Osteoblast (primary cell): ENCODE measurements around the gene ZDHHC9. TPM values are rescaled to one million over a fixed set of nuclear protein-coding genes. Genes with fewer than 3 reads are reported as not detected.
A peak's percentile ranks its signal among the peaks of the same experiment; 100 is the strongest.

Experiments used
- DNase-seq: peaks from one replicate; pipeline ENCODE4 v3.0.0; 2011; ENCODE audit warnings: low spot score, mixed read lengths; ENCODE audit not compliant: insufficient read length; ENCODE audit errors: missing footprints
- H2AFZ ChIP-seq: 2 replicates; pipeline ENCODE4 v1.6.0; 2011; ENCODE audit warnings: mild to moderate bottlenecking, low read length
- H3K27ac ChIP-seq: 2 replicates; pipeline ENCODE4 v1.5.1; 2011; ENCODE audit warnings: mild to moderate bottlenecking, low read depth, low read length, moderate library complexity
- H3K27me3 ChIP-seq: 2 replicates; pipeline ENCODE4 v1.6.0; 2012; ENCODE audit warnings: mild to moderate bottlenecking, control low read depth, inconsistent platforms, low read length, moderate library complexity; ENCODE audit not compliant: insufficient read depth
- H3K36me3 ChIP-seq: 2 replicates; pipeline ENCODE4 v1.5.1; 2011; ENCODE audit warnings: mild to moderate bottlenecking, low read length, control low read depth, moderate library complexity; ENCODE audit not compliant: insufficient read depth
- H3K4me1 ChIP-seq: 2 replicates; pipeline ENCODE4 v1.5.1; 2011; ENCODE audit warnings: mild to moderate bottlenecking, low read length, control low read depth, moderate library complexity; ENCODE audit not compliant: insufficient read depth
- H3K4me2 ChIP-seq: 2 replicates; pipeline ENCODE4 v1.6.0; 2011; ENCODE audit warnings: mild to moderate bottlenecking, low read length; ENCODE audit not compliant: insufficient read depth
- H3K4me3 ChIP-seq: fragments of 200-600 bp; sonication (generic); 3 replicates; pipeline ENCODE4 v1.5.1; 2012; ENCODE audit warnings: mild to moderate bottlenecking, low read length, inconsistent platforms; ENCODE audit not compliant: insufficient read depth
- H3K79me2 ChIP-seq: 2 replicates; pipeline ENCODE4 v1.6.0; 2012; ENCODE audit warnings: mild to moderate bottlenecking, low read length, control low read depth, inconsistent platforms; ENCODE audit not compliant: insufficient read depth
- H3K9me3 ChIP-seq: 2 replicates; pipeline ENCODE4 v1.5.1; 2011; ENCODE audit warnings: low read depth, low read length, control low read depth
- H4K20me1 ChIP-seq: 2 replicates; pipeline ENCODE4 v1.6.0; 2012; ENCODE audit warnings: mild to moderate bottlenecking, low read length, control low read depth; ENCODE audit not compliant: insufficient read depth
- CTCF ChIP-seq: IDR thresholded peaks from 2 replicates; pipeline ENCODE4 v1.5.1; 2011; ENCODE audit warnings: mild to moderate bottlenecking, low read depth, low read length, moderate library complexity; ENCODE audit errors: extremely low read depth
- total RNA-seq: library from RNA; depleted of rRNA; stranded (reverse); fragments of >200 nt; gene quantifications from 2 replicates; pipeline ENCODE4 v1.2.3, GENCODE V29; 2012

Gene ZDHHC9
- total RNA-seq, 1 donor, result 28.2 TPM

DNA sequence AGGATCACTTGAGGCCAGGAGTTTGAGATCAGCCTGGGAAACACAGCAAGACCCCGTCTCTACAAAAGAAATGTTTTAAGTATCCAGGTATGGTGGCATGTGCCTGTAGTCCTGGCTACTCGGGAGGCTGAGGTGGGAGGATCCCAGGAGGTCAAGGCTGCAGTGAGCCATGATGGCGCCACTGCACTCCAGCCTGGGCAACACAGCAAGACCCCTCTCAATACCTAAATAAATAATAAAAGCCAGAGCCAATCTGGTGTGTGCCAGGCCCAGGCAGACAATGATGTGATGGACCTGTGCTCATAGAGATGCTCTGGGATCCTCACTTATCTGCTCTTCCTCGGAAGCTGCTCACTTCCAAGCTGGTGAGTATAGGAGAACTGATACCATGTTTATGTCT is 82.1 kb downstream of the ZDHHC9 start:
- Histone ChIP-seq H3K79me2 (no peaks in the 10 kb centered on the region), H3K4me2 (no peak overlapping the region), H3K4me1 (peaks cover 18% of the 10 kb centered on the region), H2AFZ (no peak overlapping the region), H3K36me3 (no peaks in the 10 kb centered on the region), H3K4me3 (no peak overlapping the region), H3K27ac (no peak overlapping the region), H3K27me3 (no peaks in the 10 kb centered on the region), H4K20me1 (no peaks in the 10 kb centered on the region), H3K9me3 (no peaks in the 10 kb centered on the region)
- TF ChIP-seq CTCF, result no peak
- no peak for DNase-seq

DNA sequence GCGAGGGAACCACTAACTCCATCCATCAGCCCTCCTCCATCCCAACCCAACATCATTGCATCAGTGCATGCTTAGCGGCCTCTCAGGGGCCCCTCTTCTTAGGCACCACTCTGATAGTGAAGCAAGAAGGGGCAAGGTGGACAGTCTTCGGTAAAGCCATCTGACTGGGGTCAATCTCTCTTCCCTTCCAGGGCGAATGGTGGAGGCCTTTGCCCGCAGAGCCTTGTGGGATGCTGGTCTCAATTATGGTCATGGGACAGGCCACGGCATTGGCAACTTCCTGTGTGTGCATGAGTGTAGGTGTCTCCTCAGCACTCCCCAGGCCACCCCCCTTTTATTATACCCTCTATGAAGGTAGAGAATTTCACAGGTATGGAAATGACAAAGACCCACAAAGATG is 82.7 kb downstream of the ZDHHC9 start:
- Histone ChIP-seq H3K9me3 (no peaks in the 10 kb centered on the region), H3K4me2 (no peak overlapping the region), H2AFZ (no peak overlapping the region), H3K27me3 (no peaks in the 10 kb centered on the region), H3K4me3 (no peak overlapping the region), H3K4me1 (peaks cover 18% of the 10 kb centered on the region), H3K36me3 (no peaks in the 10 kb centered on the region), H3K79me2 (no peaks in the 10 kb centered on the region), H3K27ac (no peak overlapping the region), H4K20me1 (no peaks in the 10 kb centered on the region)
- DNase-seq, result no peak
- no peak for TF ChIP-seq CTCF

GRCh38 chrX:129760155-129760554 is 83.5 kb downstream of the ZDHHC9 start:
- Histone ChIP-seq H3K79me2 (no peaks in the 10 kb centered on the region), H4K20me1 (no peaks in the 10 kb centered on the region), H3K27ac (peak overlapping the region; percentile 43), H3K4me3 (no peak overlapping the region), H3K4me2 (peak overlapping the region; percentile 57), H2AFZ (peak overlapping the region; percentile 29), H3K36me3 (no peaks in the 10 kb centered on the region), H3K9me3 (no peaks in the 10 kb centered on the region), H3K27me3 (no peaks in the 10 kb centered on the region), H3K4me1 (peaks cover 18% of the 10 kb centered on the region)
- DNase-seq, result no peak
- TF ChIP-seq CTCF, result no peak

DNA sequence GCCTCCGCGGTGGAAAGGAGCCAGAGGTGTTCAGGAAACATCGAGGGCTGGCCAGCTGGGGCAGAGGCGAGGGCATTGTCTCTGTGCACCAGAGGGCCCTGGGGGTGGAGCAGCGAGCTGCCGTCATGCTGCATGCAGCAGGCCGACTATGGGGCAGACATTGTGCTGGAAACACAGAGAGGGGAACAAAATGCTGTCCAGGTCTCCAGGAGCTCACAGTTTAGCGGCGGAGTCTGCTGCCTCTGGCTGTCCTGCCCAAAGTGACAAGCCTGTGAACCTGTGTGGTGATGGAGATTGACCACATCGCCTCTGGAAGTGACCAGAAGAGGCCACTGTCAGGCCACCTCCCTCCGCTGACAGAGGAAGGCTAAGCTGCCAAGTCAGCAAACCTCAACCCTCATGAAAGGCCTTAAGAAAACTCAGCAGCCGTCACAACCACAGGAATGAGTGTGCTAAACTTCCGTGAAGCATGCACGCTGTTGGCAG is 84.1 kb downstream of the ZDHHC9 start:
- no peaks in the 10 kb centered on the region for H4K20me1 ChIP-seq
- H3K27ac ChIP-seq, result peak overlapping the region; percentile 43
- H3K4me3 ChIP-seq, result no peak overlapping the region
- H3K27me3 ChIP-seq, result no peaks in the 10 kb centered on the region
- H3K36me3 ChIP-seq, result no peaks in the 10 kb centered on the region
- H3K79me2 ChIP-seq, result no peaks in the 10 kb centered on the region
- H3K9me3 ChIP-seq, result no peaks in the 10 kb centered on the region
- peak overlapping the region; percentile 57 for H3K4me2 ChIP-seq
- peaks cover 18% of the 10 kb centered on the region for H3K4me1 ChIP-seq
- peak; percentile 25 for TF ChIP-seq CTCF
- peak overlapping the region; percentile 82 for H2AFZ ChIP-seq
- peak; percentile 19 for DNase-seq
